H9 (cell line): ENCODE data around the gene PRDX1. TPM values are rescaled to one million over a fixed set of nuclear protein-coding genes. Genes with fewer than 3 reads are reported as not detected.

Experiments
- DNase-seq: peaks from one replicate; pipeline ENCODE4 v3.0.0-alpha.2; 2017
- H2AFZ ChIP-seq: one replicate; pipeline ENCODE4 v1.6.1; 2013; ENCODE audit warnings: mild to moderate bottlenecking, low read length, control low read depth, moderate library complexity
- H2AK5ac ChIP-seq: 2 replicates; pipeline ENCODE4 v1.6.1; 2013; ENCODE audit warnings: low read length, control low read depth, mixed read lengths; ENCODE audit not compliant: insufficient read length
- H2BK120ac ChIP-seq: one replicate; pipeline ENCODE4 v1.6.1; 2013; ENCODE audit warnings: low read depth, mild to moderate bottlenecking, low read length, control low read depth, inconsistent platforms; ENCODE audit not compliant: poor library complexity, severe bottlenecking
- H2BK12ac ChIP-seq: 2 replicates; pipeline ENCODE4 v1.6.1; 2013; ENCODE audit warnings: low read length, control low read depth, mixed read lengths, low read depth; ENCODE audit not compliant: insufficient read length
- H2BK15ac ChIP-seq: 2 replicates; pipeline ENCODE4 v1.6.1; 2013; ENCODE audit warnings: low read depth, low read length, control low read depth
- H2BK20ac ChIP-seq: one replicate; pipeline ENCODE4 v1.6.1; 2013; ENCODE audit warnings: low read depth, mild to moderate bottlenecking, low read length, control low read depth, inconsistent platforms; ENCODE audit not compliant: poor library complexity, severe bottlenecking
- H2BK5ac ChIP-seq: 2 replicates; pipeline ENCODE4 v1.6.1; 2013; ENCODE audit warnings: low read length, control low read depth, mixed read lengths; ENCODE audit not compliant: insufficient read length
- H3K14ac ChIP-seq: 2 replicates; pipeline ENCODE4 v1.6.1; 2013; ENCODE audit warnings: low read length, control low read depth; ENCODE audit not compliant: insufficient read depth
- H3K18ac ChIP-seq: 2 replicates; pipeline ENCODE4 v1.6.1; 2013; ENCODE audit warnings: low read depth, mild to moderate bottlenecking, mixed read lengths, low read length, control low read depth; ENCODE audit not compliant: insufficient read length
- H3K23ac ChIP-seq: 2 replicates; pipeline ENCODE4 v1.6.1; 2013; ENCODE audit warnings: low read length, control low read depth, mixed read lengths, low read depth; ENCODE audit not compliant: insufficient read length
- H3K23me2 ChIP-seq: 2 replicates; pipeline ENCODE4 v1.6.1; 2013; ENCODE audit warnings: low read depth, mild to moderate bottlenecking, mixed read lengths, low read length, control low read depth; ENCODE audit not compliant: insufficient read length, poor library complexity, severe bottlenecking
- H3K27ac ChIP-seq: 2 replicates; pipeline ENCODE4 v1.5.1; 2013; ENCODE audit warnings: low read length, control low read depth, mixed read lengths, low read depth; ENCODE audit not compliant: insufficient read length
- H3K27me3 ChIP-seq: 2 replicates; pipeline ENCODE4 v1.6.1; 2013; ENCODE audit warnings: low read length, control low read depth, inconsistent platforms; ENCODE audit not compliant: insufficient read depth
- H3K4ac ChIP-seq: 2 replicates; pipeline ENCODE4 v1.6.1; 2013; ENCODE audit warnings: low read depth, mild to moderate bottlenecking, control low read depth, inconsistent platforms, low read length, moderate library complexity
- H3K4me1 ChIP-seq: 2 replicates; pipeline ENCODE4 v1.6.1; 2013; ENCODE audit warnings: low read length, control low read depth, inconsistent platforms; ENCODE audit not compliant: insufficient read depth
- H3K4me2 ChIP-seq: 2 replicates; pipeline ENCODE4 v1.6.1; 2013; ENCODE audit warnings: low read length, control low read depth, mixed read lengths; ENCODE audit not compliant: insufficient read length, insufficient read depth
- H3K56ac ChIP-seq: 2 replicates; pipeline ENCODE4 v1.6.1; 2013; ENCODE audit warnings: low read depth, mild to moderate bottlenecking, mixed read lengths, low read length, control low read depth; ENCODE audit not compliant: insufficient read length
- H3K79me1 ChIP-seq: 2 replicates; pipeline ENCODE4 v1.6.1; 2013; ENCODE audit warnings: low read depth, mild to moderate bottlenecking, moderate library complexity, low read length, control low read depth, inconsistent platforms; ENCODE audit not compliant: insufficient read depth, poor library complexity, severe bottlenecking
- H3K79me2 ChIP-seq: 2 replicates; pipeline ENCODE4 v1.6.1; 2013; ENCODE audit warnings: low read length, control low read depth, inconsistent platforms; ENCODE audit not compliant: insufficient read depth
- H3K9ac ChIP-seq: 2 replicates; pipeline ENCODE4 v1.6.1; 2013; ENCODE audit warnings: low read length, control low read depth, mixed read lengths; ENCODE audit not compliant: insufficient read length; ENCODE audit errors: extremely low read depth
- H3K9me3 ChIP-seq: one replicate; pipeline ENCODE4 v1.6.1; 2013; ENCODE audit warnings: low read depth, low read length, inconsistent platforms; ENCODE audit not compliant: control insufficient read depth
- H3T11ph ChIP-seq: one replicate; pipeline ENCODE4 v1.6.1; 2013; ENCODE audit warnings: mild to moderate bottlenecking, low read length, control low read depth, inconsistent platforms
- H4K20me1 ChIP-seq: one replicate; pipeline ENCODE4 v1.6.1; 2013; ENCODE audit not compliant: control insufficient read depth, insufficient read length, insufficient read depth
- H4K5ac ChIP-seq: 2 replicates; pipeline ENCODE4 v1.6.1; 2013; ENCODE audit warnings: low read depth, mild to moderate bottlenecking, mixed read lengths, low read length, control low read depth; ENCODE audit not compliant: insufficient read length
- H4K8ac ChIP-seq: replicated peaks from 2 replicates; pipeline ENCODE4 v1.6.1; 2013; ENCODE audit warnings: low read length, control low read depth, mixed read lengths, low read depth; ENCODE audit not compliant: insufficient read length
- H4K91ac ChIP-seq: 2 replicates; pipeline ENCODE4 v1.6.1; 2013; ENCODE audit warnings: low read depth, mild to moderate bottlenecking, moderate library complexity, mixed read lengths, low read length, control low read depth; ENCODE audit not compliant: insufficient read length
- H3K27ac Mint-ChIP-seq, 3 experiments: 2 replicates in 2 of 3; 3 replicates in 1 of 3; pipeline ENCODE4 v1.8.0; 2020 to 2021; ENCODE audit warnings: mixed read lengths in 3 of 3, mild to moderate bottlenecking in 1 of 3, moderate library complexity in 1 of 3
- H3K27me3 Mint-ChIP-seq: 2 replicates; pipeline ENCODE4 v1.8.0; 2021; ENCODE audit warnings: low read depth, mild to moderate bottlenecking, moderate library complexity, mixed read lengths
- H3K36me3 Mint-ChIP-seq, 3 experiments: 2 replicates in 2 of 3; 3 replicates in 1 of 3; pipeline ENCODE4 v1.8.0; 2020 to 2021; ENCODE audit warnings: low read depth in 3 of 3, mixed read lengths in 3 of 3; ENCODE audit not compliant: insufficient read depth in 1 of 3
- H3K4me1 Mint-ChIP-seq, 2 experiments: 2 replicates each; pipeline ENCODE4 v1.8.0; 2020; ENCODE audit warnings: mixed read lengths in 2 of 2
- H3K4me3 Mint-ChIP-seq, 2 experiments: 2 replicates in 1 of 2; 3 replicates in 1 of 2; pipeline ENCODE4 v1.8.0; 2020 to 2021; ENCODE audit warnings: mild to moderate bottlenecking in 2 of 2, mixed read lengths in 2 of 2, moderate library complexity in 1 of 2
- H3K9me3 Mint-ChIP-seq, 2 experiments: 2 replicates in 1 of 2; 3 replicates in 1 of 2; pipeline ENCODE4 v1.8.0; 2020; ENCODE audit warnings: mild to moderate bottlenecking in 2 of 2, mixed read lengths in 2 of 2, moderate library complexity in 1 of 2
- WGBS: extraction: QIAGEN DNeasy Blood & Tissue Kit; methylation state at CpG from one replicate; pipeline ENCODE4 v1.1.7; 2013; ENCODE audit warnings: missing lambda C conversion rate, low lambda C conversion rate, mixed read lengths; ENCODE audit not compliant: insufficient read length; ENCODE audit errors: extremely low coverage; 5-methylcytosine and 5-hydroxymethylcytosine counted together
- total RNA-seq: library from RNA; stranded (reverse); gene quantifications from 2 replicates; pipeline ENCODE4 v1.2.1, GENCODE V29; 2021
- TF ChIP-seq, protein P1 (sequence below): fragments of 200-600 bp; sonication (generic); conservative IDR thresholded peaks from 3 replicates; pipeline ENCODE4 v1.8.0; 2021; ENCODE audit warnings: antibody characterized with exemption, mild to moderate bottlenecking

The PRDX1 gene
- total RNA-seq, 1 experiment from 2014 or later, result 1,003 TPM

DNA sequence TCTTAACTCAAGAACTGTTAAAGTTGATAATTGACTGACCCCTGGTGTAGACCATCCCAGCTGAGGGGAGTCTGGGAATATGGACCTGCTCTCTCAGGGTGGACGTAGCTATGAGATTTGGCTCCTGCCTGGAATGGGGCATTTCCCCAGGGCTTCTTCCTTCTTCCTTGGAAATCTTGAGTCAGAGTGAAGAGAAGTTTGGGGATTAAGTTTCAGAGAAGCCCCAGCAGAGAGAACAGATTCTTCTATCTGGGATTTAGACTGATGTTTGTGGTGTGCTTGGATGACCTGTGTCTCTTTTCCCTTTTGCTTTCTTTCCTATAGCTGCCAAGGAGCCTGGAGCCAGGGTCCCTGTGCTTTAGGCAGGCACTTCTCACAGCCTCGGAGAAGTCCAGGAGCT is 42.2 kb upstream of the PRDX1 start:
- no peak overlapping the region for H4K5ac ChIP-seq
- no peak overlapping the region for H3K4me3 Mint-ChIP-seq
- H3K4ac ChIP-seq, result no peak overlapping the region
- H3K4me1 ChIP-seq, result no peaks in the 10 kb centered on the region
- no peak overlapping the region for H3K23ac ChIP-seq
- H3K27me3 ChIP-seq, result no peaks in the 10 kb centered on the region
- no peak overlapping the region for H2AK5ac ChIP-seq
- no peak overlapping the region for H3K9ac ChIP-seq
- no peak overlapping the region for H2BK5ac ChIP-seq
- H2BK120ac ChIP-seq, result no peak overlapping the region
- H3K27ac ChIP-seq, result no peak overlapping the region
- no peak overlapping the region for H3K56ac ChIP-seq
- TF ChIP-seq, protein P1, sequence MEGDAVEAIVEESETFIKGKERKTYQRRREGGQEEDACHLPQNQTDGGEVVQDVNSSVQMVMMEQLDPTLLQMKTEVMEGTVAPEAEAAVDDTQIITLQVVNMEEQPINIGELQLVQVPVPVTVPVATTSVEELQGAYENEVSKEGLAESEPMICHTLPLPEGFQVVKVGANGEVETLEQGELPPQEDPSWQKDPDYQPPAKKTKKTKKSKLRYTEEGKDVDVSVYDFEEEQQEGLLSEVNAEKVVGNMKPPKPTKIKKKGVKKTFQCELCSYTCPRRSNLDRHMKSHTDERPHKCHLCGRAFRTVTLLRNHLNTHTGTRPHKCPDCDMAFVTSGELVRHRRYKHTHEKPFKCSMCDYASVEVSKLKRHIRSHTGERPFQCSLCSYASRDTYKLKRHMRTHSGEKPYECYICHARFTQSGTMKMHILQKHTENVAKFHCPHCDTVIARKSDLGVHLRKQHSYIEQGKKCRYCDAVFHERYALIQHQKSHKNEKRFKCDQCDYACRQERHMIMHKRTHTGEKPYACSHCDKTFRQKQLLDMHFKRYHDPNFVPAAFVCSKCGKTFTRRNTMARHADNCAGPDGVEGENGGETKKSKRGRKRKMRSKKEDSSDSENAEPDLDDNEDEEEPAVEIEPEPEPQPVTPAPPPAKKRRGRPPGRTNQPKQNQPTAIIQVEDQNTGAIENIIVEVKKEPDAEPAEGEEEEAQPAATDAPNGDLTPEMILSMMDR, result no peak
- H3K14ac ChIP-seq, result no peak overlapping the region
- no peaks in the 10 kb centered on the region for H3K27me3 Mint-ChIP-seq
- no peaks in the 10 kb centered on the region for H3K9me3 ChIP-seq
- H2BK20ac ChIP-seq, result no peak overlapping the region
- no peak overlapping the region for H4K91ac ChIP-seq
- DNase-seq, result no peak
- H3K79me2 ChIP-seq, result no peaks in the 10 kb centered on the region
- no peaks in the 10 kb centered on the region for H3K4me1 Mint-ChIP-seq
- peaks cover 50 to 84% (median 72%) of the 10 kb centered on the region in 3 experiments for H3K36me3 Mint-ChIP-seq
- H2AFZ ChIP-seq, result no peak overlapping the region
- no peak overlapping the region for H3T11ph ChIP-seq
- peak overlapping the region in 1 of 3 experiments; percentile 33; a peak in 2 of 7 replicates for H3K27ac Mint-ChIP-seq
- H3K23me2 ChIP-seq, result no peaks in the 10 kb centered on the region
- no peaks in the 10 kb centered on the region for H3K9me3 Mint-ChIP-seq
- no peak overlapping the region for H3K4me2 ChIP-seq
- H2BK15ac ChIP-seq, result no peak overlapping the region
- H4K20me1 ChIP-seq, result no peaks in the 10 kb centered on the region
- no peaks in the 10 kb centered on the region for H3K79me1 ChIP-seq
- no CpG with 5 or more reads among the region's 2 CpGs for WGBS
- no peak overlapping the region for H4K8ac ChIP-seq
- H2BK12ac ChIP-seq, result no peak overlapping the region
- no peak overlapping the region for H3K18ac ChIP-seq
